GM21360 (cell line): Measurements from ENCODE around the gene CSNK1A1.
"Not testable (repeated sequence)": the region's sequence is repeated elsewhere in the genome, so short reads cannot be mapped to it uniquely, and the experiment has no call there.

Experiments
- ATAC-seq: cut with Tn5 transposase; IDR thresholded peaks from one replicate; pipeline ENCODE4 v1.9.1; 2021; ENCODE audit warnings: mild to moderate bottlenecking, moderate library complexity; ENCODE audit not compliant: unreplicated experiment

Gene CSNK1A1

DNA sequence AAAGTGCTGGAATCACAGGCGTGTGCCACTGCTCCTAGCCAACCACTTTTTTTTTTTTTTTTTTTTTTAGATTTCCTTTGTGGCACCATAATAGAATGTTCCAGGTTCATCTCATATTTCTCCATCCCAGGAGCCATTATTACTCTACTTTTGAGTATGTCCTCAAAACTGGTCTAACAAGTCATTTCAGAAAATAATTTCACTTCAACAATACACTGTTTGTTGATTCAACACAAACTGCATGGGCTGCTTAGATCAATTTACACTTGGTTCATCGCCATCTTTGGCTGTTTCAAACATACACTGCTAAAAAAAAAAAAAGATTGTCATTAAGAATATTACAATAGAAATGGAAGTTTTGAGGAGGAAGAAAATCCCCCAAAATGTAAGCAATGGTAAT, 57.9 kb downstream of the CSNK1A1 start:
- ATAC-seq: no peak

DNA sequence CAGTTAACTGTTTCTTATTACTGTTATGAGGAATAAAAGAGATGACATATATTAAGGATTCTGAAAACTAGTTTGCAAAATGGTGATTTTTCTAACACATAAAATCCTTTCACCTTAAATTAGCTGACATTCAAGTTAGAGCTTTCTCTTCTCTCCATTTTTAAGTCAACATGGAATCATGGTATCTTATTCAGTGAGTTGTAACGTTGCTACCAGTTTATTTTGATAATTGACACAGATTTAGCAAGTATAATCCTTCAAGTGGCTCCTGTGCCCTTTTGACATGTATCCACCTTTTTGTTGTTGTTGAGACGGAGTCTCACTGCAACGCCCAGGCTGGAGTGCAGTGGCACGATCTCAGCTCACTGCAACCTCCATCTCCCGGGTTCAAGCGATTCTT, 58.5 kb downstream of the CSNK1A1 start:
- ATAC-seq: no peak

DNA sequence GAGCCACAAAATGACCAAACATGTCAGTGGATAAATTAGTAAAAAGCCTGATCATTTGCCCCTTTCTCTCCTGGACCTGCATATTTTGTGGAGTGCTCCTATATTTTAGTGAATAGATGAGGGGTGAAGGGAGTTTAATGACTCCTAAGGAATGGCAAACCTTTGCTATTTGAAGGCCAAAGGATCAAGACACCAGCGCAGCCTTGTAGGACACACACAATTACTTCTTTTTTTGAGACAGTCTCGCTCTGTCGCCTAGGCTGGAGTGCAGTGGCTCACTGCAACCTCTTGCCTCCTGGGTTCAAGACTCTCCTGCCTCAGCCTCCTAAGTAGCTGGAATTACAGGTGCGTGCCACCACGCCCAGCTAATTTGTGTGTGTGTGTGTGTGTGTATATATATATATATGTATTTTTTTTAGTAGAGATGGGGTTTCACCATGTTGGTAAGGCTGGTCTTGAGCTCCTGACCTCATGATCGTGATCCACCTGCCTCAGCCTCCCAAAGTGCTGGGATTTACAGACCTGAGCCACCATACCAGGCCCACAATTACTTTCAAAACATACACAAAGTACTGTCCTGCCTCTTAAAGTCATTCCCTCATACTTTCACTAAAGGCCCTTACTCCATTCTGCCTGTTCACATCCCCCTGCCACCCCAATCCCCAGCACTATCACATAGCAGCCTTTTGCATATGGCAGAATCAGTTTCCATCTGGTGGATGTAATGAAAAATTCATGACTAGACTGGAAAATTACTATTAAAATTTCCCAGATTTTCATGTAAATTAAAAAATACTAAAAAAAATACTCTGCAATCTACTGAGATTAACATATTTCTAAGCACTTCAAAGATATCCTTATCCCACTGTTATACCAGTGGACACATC, 60.4 kb downstream of the CSNK1A1 start:
- no peak for ATAC-seq

DNA sequence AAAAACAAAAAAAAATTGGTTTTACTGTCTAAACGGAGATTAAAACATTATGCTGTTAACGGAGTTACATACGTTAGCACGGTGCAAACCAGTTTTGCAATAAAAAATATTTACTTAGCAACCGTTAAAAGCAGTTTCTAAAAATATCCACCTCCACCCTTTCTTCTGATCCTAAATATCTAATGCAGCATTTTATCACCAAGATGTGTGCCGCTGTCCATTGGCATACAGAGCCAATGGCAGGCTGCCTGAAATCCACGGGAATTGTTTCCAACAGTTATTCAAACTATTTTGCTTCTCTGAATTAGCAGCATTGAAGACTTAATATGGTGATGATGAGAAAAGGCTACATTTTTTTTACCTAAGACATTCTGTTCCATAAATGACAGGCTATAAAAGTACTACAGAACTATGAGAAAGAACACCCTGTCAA, 61.6 kb downstream of the CSNK1A1 start:
- no peak for ATAC-seq

DNA sequence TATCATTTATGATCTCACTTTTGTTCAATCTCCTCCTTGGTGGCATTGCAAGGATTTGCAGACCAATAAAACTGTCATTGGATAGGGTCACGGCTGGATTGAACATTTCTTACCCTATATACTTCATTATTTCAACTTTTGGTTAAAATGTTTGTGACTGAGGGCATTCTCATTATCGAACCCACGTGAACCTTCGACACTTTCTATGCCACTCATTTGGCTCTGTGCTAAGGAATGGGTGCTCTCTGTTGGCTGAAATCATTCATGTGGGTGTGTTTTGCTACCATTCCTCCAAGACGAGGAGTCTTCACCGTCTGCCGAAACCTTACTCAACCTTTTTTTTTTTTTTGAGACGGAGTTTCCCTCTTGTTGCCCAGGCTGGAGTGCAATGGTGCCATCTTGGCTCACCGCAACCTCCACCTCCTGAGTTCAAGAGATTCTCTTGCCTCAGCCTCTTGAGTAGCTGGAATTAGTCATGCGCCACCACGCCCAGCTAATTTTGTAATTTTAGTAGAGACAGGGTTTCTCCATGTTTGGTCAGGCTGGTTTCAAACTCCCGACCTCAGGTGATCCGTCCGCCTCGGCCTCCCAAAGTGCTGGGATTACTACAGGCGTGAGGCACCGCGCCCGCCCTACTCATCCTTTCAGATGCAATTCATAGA, 62.5 kb downstream of the CSNK1A1 start:
- no peak for ATAC-seq

DNA sequence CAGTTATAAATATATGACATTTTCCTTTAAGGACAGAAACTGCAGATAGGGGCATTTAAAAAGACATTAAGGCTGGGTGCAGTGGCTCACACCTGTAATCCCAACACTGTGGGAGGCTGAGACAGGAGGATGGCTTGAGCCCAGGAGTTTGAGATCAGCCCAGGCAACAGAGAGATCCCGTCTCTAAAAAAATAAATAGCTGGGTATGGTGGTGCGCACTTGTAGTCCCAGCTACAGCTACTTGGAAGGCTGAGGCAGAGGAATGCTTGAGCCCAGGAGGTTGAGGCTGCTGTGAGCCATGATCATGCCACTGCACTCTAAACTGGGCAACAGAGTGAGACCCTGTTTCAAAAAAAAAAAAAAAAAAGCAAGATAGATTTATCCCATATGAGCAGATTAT, 63.6 kb downstream of the CSNK1A1 start:
- ATAC-seq: no peak

DNA sequence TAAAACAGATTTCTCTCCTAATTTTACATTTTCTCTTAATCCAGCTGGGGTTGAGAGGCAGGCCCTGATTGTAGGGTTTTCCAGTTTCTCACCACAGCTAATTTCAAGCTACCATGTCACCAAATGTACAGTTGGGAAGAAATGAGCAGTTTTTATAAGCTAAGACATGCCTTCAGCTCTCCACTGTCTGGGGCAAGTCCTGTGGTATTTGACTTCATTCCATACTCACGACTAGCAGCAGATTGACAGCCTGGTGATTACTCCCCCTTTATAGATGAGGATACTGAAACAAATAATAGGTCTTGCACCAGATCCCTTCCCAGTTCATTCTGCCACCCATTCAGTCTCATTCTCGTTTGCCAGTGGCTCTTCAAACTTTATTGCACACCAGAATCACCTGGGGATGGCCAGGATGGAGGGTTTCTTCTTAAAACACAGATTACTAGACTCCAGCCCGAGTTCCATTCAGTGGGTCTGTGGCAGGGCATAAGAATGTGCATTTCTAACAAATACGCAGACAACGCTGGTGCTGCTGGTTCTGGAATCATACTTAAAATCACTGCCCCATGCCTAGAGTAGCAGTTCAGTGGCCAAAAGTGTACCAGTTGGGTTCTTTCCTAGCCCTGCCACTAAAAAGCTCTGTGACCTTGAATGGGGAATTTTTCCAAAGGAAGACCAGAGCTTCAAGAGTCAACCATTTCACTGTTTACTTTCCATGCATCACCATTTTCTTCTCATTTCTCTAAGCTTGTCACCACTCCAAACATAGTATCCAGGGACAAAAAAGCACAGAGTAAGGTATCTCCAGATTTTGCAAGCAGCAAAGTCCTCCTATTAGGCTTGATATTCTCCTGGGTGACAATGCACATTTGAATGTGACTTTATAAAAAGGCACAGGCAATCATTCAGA, 64.3 kb downstream of the CSNK1A1 start:
- no peak for ATAC-seq

DNA sequence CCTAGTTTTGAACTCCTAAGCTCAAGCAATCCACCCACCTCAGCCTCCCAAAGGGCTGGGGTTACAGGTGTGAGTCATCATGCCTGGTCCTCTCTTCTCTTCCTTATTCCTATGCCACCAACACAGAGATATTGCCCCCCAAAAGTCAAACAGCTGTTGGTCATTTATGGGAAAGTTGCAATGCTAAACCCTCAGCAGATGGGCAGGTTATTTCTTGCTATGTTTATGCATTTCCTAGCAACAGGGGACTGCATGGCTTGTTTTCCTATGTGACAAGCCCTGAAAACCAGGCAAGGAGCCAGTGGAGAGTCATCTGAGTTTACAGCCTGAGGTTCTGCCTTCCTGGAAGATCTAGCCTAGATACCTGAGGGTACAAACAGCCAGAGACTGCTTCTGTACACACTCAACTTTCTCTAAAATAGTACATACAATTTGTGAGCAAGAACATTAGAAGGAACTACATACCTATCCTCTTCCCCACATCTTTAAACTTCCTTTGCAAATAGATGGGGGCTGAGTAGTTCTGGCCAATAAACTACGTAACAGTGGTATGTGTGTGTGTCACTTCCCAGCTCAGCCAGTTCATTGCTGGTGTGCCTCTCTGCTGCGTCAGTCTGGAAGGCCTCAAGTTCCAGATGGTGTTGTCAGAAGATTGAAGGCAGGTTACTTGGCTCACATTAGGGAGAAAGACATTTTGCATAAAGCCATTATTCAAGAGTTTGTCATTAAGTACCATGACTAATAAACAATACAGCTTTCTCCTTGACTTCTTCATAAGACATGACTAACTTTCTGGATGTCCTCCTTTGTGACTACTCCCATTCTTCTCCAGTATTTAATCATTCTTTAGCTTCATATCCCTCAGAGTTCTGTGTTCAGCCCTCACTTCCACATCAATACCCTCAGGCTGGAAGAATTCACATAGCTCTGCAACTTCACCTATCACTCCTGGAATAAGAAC, 65.3 kb downstream of the CSNK1A1 start:
- no peak for ATAC-seq

DNA sequence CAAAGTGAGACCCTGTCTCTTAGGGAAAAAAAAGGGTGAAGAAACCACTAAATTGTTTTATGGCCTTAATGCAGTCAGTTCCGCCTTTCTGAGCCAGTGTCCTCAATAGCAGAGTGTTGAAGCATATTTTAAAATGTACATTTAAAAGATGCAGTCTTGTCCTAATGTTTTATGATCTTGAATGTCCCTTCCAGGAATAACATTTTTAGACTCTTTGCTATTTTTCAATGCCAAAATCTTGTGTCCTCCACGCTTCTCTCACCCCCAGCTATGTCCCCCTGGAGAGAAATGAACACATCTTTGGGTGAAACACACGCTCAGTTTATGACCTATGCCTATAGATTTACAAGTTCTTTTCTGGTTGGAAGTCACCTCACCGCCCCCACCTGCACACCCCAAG, 69.8 kb downstream of the CSNK1A1 start:
- ATAC-seq: no peak

DNA sequence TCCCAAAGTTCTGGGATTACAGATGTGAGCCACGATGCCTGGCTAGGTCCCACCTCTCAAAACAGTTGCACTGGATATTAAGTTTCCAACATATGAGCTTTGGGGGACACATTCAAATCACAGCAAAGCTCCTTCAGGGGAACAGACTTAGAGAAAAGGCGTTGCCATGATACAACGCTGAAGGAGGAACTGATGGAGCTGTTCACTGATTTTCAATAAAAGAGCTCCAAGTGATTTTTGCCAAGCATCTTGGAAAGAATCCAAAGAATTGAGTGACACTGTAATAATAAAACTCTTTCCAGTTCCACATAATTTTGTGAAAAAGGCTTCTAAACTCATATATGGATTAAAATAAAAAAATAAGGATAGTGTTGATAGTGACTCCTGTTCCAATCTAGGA, 72.5 kb downstream of the CSNK1A1 start:
- no peak for ATAC-seq

DNA sequence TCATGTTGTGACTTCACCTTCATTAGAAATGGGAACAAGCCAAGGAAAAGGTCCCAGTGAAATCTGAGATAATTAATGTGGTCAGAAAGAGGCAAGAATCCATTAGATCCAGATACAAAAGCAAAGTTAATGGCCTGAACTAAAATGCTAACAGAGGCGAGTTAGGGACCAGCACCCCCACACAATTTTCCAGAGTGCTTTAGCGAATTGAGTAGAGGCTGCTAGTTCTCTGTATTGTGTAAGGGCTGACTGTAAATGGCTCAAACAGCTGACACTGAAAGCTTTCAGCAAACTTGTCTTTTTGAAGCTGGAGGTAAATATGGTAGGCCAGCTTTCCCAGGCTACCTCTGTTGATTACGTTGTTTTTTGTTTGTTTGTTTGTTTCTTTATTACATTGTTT, 75.5 kb downstream of the CSNK1A1 start:
- no peak for ATAC-seq

DNA sequence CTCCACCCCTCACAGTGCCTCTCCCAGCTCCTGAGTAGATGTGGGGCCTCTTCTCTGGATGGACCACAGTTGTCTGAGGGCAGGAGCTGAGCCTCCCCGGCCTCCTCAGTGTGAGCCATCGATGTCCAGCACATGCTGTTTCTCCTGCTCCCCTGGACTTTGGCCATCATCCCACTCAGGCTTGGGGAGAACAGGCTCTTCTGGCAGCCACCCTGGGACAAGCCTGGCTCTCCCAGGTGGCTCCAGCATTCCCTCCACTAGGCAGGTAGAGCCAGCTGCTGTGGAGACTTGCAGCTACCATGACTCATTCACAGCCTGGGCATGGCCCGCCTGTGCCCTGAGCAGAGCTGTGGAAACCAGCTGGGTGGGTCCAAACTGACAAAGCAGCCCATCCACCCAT, 77.0 kb downstream of the CSNK1A1 start:
- no peak for ATAC-seq

DNA sequence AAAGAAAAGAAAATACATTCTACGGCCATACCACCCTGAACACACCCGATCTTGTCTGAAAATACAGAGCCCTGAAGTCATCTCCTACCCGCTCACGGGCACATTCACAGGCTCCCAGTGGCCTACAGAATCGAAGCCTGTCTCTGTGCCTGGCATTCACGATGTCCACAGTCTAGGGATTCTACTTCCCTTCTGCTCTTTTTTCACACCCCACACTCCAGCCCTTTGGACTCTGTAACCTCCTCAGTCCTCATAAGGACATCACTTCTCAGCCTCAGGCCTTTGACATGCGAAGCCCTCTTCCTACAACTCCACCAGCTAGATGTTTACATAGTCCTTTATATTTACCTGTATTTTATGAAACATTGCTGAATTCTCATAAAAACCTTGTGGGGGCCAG, 77.8 kb downstream of the CSNK1A1 start:
- no peak for ATAC-seq

DNA sequence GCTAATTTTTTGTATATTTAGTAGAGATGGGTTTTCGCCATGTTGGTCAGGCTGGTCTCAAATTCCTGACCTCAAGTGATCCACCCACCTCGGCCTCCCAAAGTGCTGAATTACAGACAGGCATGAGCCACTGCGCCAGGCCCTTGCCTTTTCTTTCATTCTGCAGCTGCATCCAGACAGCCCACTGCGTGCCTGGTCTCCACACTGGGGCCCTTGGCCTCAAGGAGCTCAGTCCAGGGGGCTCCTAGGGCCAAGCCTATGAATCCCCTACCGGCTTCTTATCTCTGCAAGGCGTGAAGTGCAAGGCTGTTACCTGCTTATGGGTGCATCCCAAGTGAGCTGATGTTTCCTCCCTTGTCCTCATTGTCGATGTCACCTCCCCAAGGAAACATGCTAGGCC, 78.8 kb downstream of the CSNK1A1 start:
- ATAC-seq: no peak

DNA sequence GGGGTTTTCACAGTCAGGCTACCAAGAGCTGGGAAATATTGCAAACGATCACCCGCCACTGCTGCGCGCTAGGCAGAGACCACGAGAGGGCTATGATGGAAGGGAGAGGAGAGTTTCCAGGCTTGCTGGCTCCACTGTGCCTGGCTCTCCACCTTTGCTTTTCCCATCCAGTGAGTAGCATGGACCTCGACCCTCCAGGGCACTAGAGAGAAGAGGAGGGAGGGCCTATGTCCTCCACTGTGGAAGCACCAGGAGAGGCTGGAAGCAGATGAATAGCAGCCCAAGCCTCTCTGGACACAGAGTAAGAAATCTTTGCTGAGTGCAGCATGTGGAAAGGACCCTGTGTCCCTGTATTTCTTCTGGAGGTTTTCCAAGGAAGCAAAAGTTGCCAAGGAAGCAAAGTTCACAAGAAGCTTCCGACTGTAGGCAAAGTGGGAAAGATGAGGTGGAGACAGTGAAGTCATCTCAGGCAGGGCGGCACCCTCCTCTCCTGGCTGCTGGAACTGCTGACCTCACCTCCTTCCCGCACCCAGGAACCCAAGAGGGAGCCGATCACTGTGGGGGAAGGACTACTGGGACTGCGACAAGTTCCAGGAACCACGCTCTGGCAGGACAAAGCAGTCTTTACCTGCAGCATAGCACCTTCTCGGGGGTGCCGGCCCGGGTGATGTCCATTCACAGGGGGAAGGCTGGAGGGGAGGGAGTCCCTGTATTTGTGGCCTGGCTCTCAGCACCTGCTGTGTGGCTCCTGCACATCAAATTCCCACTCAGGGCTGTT, 79.6 kb downstream of the CSNK1A1 start:
- ATAC-seq: no peak

DNA sequence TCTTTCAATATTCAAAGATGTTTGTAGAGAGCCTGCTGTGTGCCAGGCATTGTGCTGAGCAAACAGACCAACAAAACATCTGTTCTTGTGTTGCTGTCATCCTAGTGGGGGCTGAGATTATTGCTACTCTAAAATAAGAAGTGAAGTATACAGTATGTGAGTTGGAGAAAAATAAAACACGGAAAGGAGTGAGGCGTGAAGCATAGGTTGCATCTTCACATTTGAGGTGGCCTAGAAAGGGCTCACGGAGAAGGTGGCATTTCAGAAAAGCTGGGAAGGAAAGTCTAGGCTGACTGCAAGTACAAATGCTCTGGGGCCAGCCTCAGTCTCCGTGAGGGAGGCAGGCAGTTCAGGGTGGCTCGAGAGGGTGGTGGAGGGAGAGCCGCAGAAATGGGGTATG, 80.3 kb downstream of the CSNK1A1 start:
- no peak for ATAC-seq

DNA sequence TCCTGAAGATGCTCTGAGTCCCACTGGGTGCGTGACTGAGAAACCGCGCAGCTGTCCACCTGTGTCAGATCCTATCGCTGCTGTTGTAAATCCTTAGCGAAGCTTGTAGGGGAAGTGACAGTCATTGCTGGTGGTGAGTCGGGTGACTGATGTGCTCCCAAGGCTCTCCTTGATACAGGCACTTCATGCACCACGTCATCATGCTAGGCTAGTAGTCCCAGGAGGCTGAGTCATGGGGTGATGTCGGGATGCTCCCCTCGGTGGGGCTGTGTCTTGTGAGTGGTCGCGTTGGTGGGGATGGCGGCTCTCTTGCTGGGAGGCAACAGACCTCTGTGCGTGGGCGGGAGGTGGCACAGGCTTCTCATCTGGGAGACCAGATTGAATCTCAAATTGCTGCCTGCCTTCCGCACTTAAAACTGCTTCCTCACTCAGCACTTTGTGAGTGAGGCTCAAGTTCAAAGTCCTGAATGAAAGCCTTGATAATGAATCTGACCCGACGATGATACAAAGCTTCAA, 84.7 kb downstream of the CSNK1A1 start:
- ATAC-seq: no peak

DNA sequence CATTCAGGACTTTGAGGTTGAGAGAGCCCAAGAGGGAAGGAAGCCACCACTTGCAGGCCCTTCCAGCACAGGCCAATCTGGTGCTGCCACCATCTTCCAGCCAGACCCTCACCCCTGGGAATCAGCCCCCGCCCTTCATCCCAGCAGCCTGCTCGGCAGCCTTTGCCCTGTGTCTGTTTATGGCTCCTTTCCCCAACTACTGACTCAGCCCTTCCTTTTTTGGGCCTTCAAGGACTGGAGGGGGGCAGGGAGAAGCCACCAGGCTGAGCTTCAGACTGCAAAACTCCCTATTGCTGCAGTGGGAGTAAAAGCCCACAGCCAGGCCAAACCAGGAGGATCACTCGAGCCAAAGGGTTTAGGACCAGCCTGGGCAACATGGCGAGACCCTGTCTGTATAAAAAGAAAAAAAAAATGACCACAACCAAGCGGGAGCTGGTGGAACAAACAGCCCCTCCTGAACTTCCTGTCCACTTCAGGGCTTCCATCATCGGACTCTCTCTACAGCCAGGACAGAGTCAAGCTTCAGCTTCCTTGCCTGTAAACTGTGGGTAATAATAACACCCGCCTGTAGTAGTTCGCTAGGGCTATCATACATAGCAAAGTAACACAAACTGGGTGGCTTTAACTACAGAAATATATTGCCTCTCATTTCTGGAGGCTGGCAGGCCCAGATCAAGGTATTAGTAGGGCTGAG, 86.3 kb downstream of the CSNK1A1 start:
- no peak for ATAC-seq

DNA sequence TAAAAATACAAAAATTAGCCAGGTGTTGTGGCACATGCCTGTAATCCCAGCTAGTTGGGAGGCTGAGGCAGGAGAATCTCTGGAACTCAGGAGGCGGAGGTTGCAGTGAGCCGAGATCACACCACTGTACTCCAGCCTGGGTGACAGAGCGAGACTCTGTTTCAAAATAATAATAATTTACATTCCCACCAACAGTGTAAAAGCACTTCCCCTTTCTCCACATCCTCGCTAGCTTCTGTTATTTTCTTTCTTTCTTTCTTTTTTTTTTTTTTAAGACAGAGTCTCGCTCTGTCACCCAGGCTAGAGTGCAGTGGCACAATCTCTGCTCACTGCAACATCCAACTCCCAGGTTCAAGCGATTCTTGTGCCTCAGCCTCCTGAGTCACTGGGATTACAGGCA, 89.3 kb downstream of the CSNK1A1 start:
- ATAC-seq: not testable (repeated sequence)
